Stomach smooth muscle (tissue), 2 donors: Measurements from ENCODE around the gene TBC1D3B.
"Not testable (repeated sequence)": the region's sequence is repeated elsewhere in the genome, so short reads cannot be mapped to it uniquely, and the experiment has no call there.

Source experiments
- H3K27ac ChIP-seq: one replicate; pipeline ENCODE4 v1.7.0; 2013; ENCODE audit warnings: mild to moderate bottlenecking, low read length, inconsistent platforms
- H3K27me3 ChIP-seq, 2 donors: one replicate each; pipeline ENCODE4 v1.7.0; 2013; ENCODE audit warnings: low read length in 2 of 2; ENCODE audit not compliant: insufficient read depth in 2 of 2, control insufficient read depth in 1 of 2
- H3K36me3 ChIP-seq, 2 donors: one replicate each; pipeline ENCODE4 v1.7.0; 2013; ENCODE audit warnings: low read length in 2 of 2; ENCODE audit not compliant: control insufficient read depth in 2 of 2, insufficient read depth in 2 of 2
- H3K4me1 ChIP-seq: one replicate; pipeline ENCODE4 v1.7.0; 2013; ENCODE audit warnings: low read length; ENCODE audit not compliant: control insufficient read depth, insufficient read depth
- H3K4me3 ChIP-seq, 2 donors: one replicate each; pipeline ENCODE4 v1.7.0; 2013; ENCODE audit warnings: low read length in 2 of 2
- H3K9ac ChIP-seq, 2 donors: one replicate each; pipeline ENCODE4 v1.7.0; 2013; ENCODE audit warnings: low read length in 2 of 2, mild to moderate bottlenecking in 1 of 2
- H3K9me3 ChIP-seq, 2 donors: one replicate each; pipeline ENCODE4 v1.7.0; 2013; ENCODE audit warnings: low read length in 2 of 2; ENCODE audit not compliant: control insufficient read depth in 2 of 2
- donor health status: healthy.
- donor health status: Pancreatic carcinoma.

Gene TBC1D3B

DNA sequence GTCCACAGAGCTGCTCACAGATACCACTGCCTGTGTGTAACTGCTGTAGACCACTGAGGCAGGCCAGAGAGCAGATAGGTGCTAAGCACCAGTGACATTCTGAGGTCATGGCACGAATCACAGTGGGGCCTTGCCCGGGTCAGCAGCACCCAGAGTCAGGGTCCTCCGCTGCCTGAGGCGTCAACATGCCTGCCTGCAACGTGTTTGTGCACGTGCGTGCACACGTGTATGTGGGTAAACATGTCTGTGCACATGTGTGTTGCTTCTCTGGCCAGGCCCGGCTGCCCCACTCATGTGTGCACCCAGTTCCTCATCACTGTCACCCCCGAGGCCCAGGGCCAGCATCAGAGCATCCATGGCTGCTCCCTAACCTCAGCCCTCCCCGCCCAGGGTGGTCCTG is at the start of gene TBC1D3B:
Gene TBC1D3B, minus strand, starts transcription at position 101 of the 400 bp plus-strand sequence. CDS start 1,586 bp downstream, outside the sequence.
- not testable (repeated sequence) for H3K4me3 ChIP-seq, H3K9ac ChIP-seq, H3K9me3 ChIP-seq, H3K4me1 ChIP-seq, H3K27me3 ChIP-seq, H3K27ac ChIP-seq, H3K36me3 ChIP-seq

DNA sequence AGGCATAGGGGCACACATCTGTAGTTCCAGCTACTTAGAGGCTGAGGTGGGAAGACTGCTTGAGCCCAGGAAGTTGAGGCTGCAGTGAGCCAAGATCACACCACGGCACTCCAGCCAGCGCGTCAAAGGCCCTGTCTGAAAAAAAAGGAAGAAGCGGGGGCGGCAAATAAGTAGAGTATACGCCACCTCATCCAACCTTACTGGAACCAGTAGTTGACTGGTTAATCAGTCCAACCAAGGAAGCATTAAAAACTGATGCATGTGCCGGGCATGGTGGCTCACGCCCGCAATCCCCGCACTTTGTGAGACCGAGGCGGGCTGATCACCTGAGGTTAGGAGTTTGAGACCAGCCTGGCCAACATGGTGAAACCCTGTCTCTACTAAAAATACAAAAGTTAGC is 46.5 kb upstream of the TBC1D3B start:
- H3K27me3 ChIP-seq, H3K27ac ChIP-seq, H3K36me3 ChIP-seq, H3K9me3 ChIP-seq, H3K4me1 ChIP-seq, H3K4me3 ChIP-seq, H3K9ac ChIP-seq: not testable (repeated sequence)

DNA sequence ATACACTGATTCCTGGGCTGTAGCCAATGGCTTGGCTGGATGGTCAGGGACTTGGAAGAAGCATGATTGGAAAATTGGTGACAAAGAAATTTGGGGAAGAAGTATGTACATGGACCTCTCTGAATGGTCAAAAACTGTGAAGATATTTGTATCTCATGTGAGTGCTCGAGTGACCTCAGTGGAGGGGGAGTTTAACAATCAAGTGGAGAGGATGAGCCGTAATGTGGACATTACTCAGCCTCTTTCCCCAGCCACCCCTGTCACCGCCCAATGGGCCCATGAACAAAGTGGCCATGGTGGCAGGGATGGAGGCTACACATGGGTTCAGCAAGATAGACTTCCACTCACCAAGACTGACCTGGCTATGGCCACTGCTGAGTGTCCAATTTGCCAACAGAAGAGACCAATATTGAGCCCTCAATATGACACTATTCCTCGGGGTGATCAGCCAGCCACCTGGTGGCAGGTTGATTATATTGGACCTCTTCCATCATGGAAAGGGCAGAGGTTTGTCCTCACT is 45.2 kb upstream of the TBC1D3B start:
- not testable (repeated sequence) for H3K4me1 ChIP-seq, H3K4me3 ChIP-seq, H3K36me3 ChIP-seq, H3K9me3 ChIP-seq, H3K9ac ChIP-seq, H3K27ac ChIP-seq, H3K27me3 ChIP-seq

DNA sequence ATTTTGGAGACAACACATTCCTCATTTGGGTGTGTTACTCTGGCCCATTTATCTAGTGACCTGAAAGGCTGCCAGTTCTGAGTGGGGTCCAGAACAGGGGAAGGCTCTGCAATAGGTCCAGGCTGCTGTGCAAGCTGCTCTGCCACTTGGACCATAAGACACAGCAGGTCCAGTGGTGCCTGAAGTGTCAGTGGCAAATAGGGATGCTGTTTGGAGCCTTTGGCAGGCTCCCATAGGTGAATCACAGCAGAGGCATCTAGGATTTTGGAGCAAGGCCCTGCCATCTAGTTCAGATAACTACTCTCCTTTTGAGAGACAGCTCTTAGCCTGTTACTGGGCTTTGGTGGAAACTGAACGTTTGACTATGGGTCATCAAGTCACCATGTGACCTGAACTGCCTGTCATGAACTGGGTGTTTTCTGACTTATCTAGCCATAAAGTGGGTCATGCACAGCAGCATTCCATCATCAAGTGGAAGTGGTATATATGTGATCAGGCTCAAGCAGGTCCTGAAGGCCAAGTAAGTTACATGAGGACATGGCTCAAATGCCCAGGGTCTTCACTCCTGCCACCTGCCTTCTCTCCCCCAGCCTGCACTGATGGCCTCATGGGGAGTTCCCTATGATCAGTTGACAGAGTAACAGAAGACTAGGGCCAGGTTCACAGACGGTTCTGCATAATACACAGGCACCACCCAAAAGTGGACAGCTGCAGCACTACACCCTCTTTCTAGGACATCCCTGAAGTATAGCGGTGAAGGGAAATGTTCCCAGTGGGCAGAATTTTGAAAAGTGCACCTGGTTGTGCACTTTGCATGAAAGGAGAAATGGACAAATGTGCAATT is 44.5 kb upstream of the TBC1D3B start:
- H3K4me1 ChIP-seq, H3K9ac ChIP-seq, H3K4me3 ChIP-seq, H3K27ac ChIP-seq, H3K27me3 ChIP-seq, H3K9me3 ChIP-seq, H3K36me3 ChIP-seq: not testable (repeated sequence)

DNA sequence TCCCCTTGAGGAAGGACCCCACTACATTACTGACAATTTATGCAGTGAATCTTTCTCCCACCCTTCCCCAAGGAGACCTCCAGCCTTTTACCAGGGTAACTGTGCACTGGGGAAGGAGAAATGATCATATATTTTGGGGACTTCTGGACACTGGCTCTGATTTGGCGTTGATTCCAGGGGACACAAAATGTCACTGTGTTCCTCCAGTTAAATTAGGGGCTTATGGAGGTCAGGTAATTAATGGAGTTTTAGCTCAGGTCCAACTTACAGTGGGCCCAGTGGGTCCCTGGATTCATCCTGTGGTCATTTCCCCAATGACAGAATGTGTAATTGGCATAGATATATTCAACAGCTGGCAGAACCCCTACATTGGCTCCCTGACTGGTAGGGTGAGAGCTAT is 43.1 kb upstream of the TBC1D3B start:
- H3K27me3 ChIP-seq, H3K9ac ChIP-seq, H3K27ac ChIP-seq, H3K4me3 ChIP-seq, H3K9me3 ChIP-seq, H3K36me3 ChIP-seq, H3K4me1 ChIP-seq: not testable (repeated sequence)

DNA sequence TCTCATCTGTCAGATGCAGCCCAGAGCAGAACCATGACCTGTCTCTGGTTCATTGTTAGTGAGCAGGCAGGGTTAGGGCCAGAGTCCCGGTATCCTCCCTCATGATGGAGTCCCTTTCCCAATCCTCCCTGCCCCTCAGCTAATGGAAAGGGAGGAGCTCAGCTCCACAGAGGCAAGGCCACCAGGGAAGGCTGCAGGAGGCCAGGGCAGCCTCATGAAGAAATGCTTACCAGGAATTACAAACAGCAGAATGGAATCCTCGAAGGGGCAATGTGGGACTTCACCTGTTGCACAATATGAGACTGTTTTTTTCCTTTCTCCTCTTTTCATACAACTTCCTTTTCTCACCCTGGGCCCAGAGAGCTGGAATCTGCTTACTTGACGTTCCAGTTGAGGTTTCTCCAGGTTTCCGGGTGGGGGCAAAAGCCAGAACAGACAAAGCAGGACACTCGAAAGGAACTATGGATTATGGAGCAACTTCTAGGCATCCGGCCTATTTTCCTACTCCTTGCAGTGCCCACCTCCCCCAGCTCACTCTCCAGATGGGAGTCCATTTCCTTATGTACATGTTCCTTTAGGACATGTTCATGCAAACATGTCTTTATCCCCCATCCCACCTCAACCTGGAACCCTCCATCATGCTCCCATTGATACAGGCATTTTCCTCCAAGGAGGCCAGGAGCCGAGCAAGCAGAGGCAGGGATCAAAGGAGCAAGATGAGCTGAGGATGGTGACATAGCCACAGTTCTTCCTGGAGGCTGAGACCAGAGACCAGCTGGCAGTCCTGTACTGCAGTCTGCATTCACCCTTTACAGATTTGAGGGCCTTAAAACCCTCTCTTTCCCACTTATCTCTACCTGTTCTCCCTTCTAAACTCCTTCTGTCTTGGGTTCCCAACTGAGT is 39.2 kb upstream of the TBC1D3B start:
- H3K27ac ChIP-seq, H3K4me3 ChIP-seq, H3K27me3 ChIP-seq, H3K36me3 ChIP-seq, H3K9me3 ChIP-seq, H3K4me1 ChIP-seq, H3K9ac ChIP-seq: not testable (repeated sequence)

DNA sequence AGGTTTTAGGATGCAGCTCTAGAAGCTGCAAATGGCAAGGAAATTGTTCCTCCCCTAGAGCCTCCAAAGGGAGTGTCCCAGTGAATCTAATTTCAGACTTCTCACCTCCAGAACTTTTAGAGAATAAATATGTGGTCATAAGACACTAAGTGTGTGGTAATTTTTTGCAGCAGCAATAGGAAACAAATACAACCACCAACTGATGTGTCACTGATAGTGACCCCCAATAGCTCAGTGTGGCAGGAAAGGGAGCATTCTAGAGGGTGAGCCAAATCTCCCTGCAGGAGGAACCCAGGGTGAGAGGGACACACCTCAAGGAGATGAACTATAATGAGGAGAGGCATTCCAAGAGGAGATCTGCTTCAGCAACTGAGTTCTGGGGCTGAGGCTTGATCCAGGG is 38.5 kb upstream of the TBC1D3B start:
- Histone ChIP-seq H3K36me3 (no peaks in the 10 kb centered on the region), H3K27ac (no peak overlapping the region), H3K4me3 (no peak overlapping the region), H3K4me1 (no peaks in the 10 kb centered on the region), H3K9ac (no peak overlapping the region), H3K27me3 (peaks cover 0 to 5% of the 10 kb centered on the region in 2 donors), H3K9me3 (peaks cover 0 to 3% of the 10 kb centered on the region in 2 donors)

DNA sequence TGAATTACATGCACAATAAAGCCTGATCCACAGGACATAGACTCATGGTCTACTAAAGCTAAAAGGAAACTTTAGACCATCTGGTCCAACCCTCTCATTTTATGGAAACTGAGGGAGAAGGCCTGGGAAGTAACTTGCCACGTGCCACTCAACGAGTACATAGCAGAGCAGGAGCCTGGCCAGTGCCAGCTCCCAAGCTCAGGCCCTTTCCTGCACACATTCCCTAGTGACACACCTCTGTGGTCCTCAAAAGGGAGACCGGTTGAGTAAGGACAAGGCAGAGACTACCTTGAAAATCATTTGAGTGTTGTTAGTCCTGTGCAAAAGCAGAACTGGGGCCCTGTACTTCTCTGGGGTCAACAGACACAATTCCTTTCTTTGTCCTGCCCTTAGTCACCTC is 37.3 kb upstream of the TBC1D3B start:
- Histone ChIP-seq H3K36me3 (no peaks in the 10 kb centered on the region), H3K4me1 (no peaks in the 10 kb centered on the region), H3K27me3 (peaks cover 0 to 5% of the 10 kb centered on the region in 2 donors), H3K9me3 (peaks cover 0 to 3% of the 10 kb centered on the region in 2 donors), H3K4me3 (no peak overlapping the region), H3K9ac (no peak overlapping the region), H3K27ac (no peak overlapping the region)

DNA sequence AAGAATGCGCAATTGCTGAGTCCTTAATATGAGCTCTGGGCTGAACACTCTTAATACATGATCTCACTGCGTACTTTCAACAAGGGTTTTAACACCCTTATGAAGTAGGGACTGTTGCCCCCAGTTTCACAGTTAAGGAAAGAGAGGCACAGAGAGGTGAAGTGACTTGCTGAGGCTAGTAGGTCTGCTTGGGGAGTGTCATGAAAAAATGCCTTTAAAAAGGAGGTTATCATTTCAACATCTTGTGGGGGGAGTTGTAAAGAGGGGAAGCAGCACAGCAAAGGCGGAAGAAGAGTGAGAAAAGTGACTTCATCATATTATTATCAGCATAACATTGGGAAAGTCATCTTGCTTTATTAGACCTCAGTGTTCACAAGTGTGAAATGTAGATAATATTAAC is 36.5 kb upstream of the TBC1D3B start:
- no peaks in the 10 kb centered on the region for H3K9me3 ChIP-seq
- no peaks in the 10 kb centered on the region for H3K4me1 ChIP-seq
- no peak overlapping the region for H3K27ac ChIP-seq

DNA sequence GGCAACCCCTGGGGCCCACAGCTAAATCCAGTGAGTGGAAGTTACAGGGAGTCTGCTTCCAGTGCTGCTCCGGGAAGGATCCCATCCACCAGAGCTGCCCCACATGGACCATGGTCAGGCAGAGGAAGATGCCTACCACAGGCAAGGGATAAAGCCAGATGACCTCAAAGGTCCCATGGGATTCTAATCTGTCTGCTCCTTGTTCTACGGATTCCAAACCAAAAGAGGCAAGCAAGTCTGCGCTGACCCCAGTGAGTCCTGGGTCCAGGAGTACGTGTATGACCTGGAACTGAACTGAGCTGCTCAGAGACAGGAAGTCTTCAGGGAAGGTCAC is 35.8 kb upstream of the TBC1D3B start:
- Histone ChIP-seq H3K27ac (no peak overlapping the region), H3K27me3 (peaks cover 0 to 5% of the 10 kb centered on the region in 2 donors), H3K4me3 (no peak overlapping the region), H3K4me1 (no peaks in the 10 kb centered on the region), H3K9ac (no peak overlapping the region), H3K36me3 (no peaks in the 10 kb centered on the region), H3K9me3 (no peaks in the 10 kb centered on the region)

More for the DNA sequence above, 36.5 kb upstream of the TBC1D3B start:
- no peaks in the 10 kb centered on the region for H3K36me3 ChIP-seq
- H3K4me3 ChIP-seq, result no peak overlapping the region
- H3K9ac ChIP-seq, result no peak overlapping the region
- H3K27me3 ChIP-seq, result peaks cover 0 to 5% of the 10 kb centered on the region in 2 donors
